WTC11 (cell line): Measurements from ENCODE around the gene USP50. TPM values are rescaled to one million over a fixed set of nuclear protein-coding genes. Genes with fewer than 3 reads are reported as not detected.
A peak's percentile ranks its signal among the peaks of the same experiment; 100 is the strongest.

ENCODE experiments used
- ATAC-seq: fragments of 200-7000 bp; cut with Tn5 transposase; 2 replicates; pipeline ENCODE4 v1.10.0; 2021; ENCODE audit warnings: mild to moderate bottlenecking, moderate library complexity
- CTCF ChIA-PET: fragments of 300-600 bp; sonication (Branson Sonifier 250); formaldehyde crosslinking; loops from one replicate; lab custom pipeline; 2021; ENCODE audit warnings: antibody characterized with exemption; lab: Charles Lee
- POLR2A ChIA-PET: fragments of 350-600 bp; sonication (Branson Sonifier 250); formaldehyde crosslinking; loops from one replicate; lab custom pipeline; 2021; ENCODE audit warnings: antibody characterized with exemption; lab: Charles Lee
- DNase-seq: peaks from one replicate; pipeline ENCODE4 v3.0.0; 2021; ENCODE audit warnings: low spot score
- H3K27ac Mint-ChIP-seq: 2 replicates; pipeline ENCODE4 v1.8.0; 2021; ENCODE audit warnings: mixed read lengths
- H3K27me3 Mint-ChIP-seq: 2 replicates; pipeline ENCODE4 v1.8.0; 2021; ENCODE audit warnings: low read depth, mild to moderate bottlenecking, moderate library complexity, mixed read lengths
- H3K36me3 Mint-ChIP-seq: 2 replicates; pipeline ENCODE4 v1.8.0; 2021; ENCODE audit warnings: mixed read lengths
- H3K4me1 Mint-ChIP-seq: 2 replicates; pipeline ENCODE4 v1.8.0; 2022; ENCODE audit warnings: mixed read lengths
- H3K4me3 Mint-ChIP-seq: 2 replicates; pipeline ENCODE4 v1.8.0; 2021; ENCODE audit warnings: mild to moderate bottlenecking, moderate library complexity, mixed read lengths
- H3K9me3 Mint-ChIP-seq: 2 replicates; pipeline ENCODE4 v1.8.0; 2021; ENCODE audit warnings: mixed read lengths
- AR ChIP-seq: fragments of 250-450 bp; sonication (Bioruptor Pico); IDR thresholded peaks from 2 replicates; pipeline ENCODE4 v1.9.0; 2021; ENCODE audit warnings: mild to moderate bottlenecking
- ARID4B ChIP-seq: sonication (generic); formaldehyde crosslinking; IDR thresholded peaks from 2 replicates; pipeline ENCODE4 v1.8.0; 2023; ENCODE audit warnings: missing genetic modification reagents, mild to moderate bottlenecking, borderline replicate concordance
- E2F5 ChIP-seq: sonication (generic); formaldehyde crosslinking; IDR thresholded peaks from 2 replicates; pipeline ENCODE4 v1.8.1; 2022; ENCODE audit warnings: mild to moderate bottlenecking, moderate library complexity, missing genetic modification reagents
- EMX1 ChIP-seq: fragments of 250-450 bp; sonication (Bioruptor Pico); IDR thresholded peaks from 2 replicates; pipeline ENCODE4 v1.8.0; 2021; ENCODE audit warnings: mild to moderate bottlenecking
- ETV6 ChIP-seq: sonication (generic); formaldehyde crosslinking; IDR thresholded peaks from 2 replicates; pipeline ENCODE4 v1.8.1; 2022; ENCODE audit warnings: mild to moderate bottlenecking, missing genetic modification reagents
- FOXK1 ChIP-seq: sonication (generic); formaldehyde crosslinking; IDR thresholded peaks from 2 replicates; pipeline ENCODE4 v1.8.0; 2022; ENCODE audit warnings: mild to moderate bottlenecking, moderate library complexity, missing genetic modification reagents
- FOXP4 ChIP-seq: sonication (generic); formaldehyde crosslinking; IDR thresholded peaks from 2 replicates; pipeline ENCODE4 v1.8.0; 2022; ENCODE audit warnings: mild to moderate bottlenecking, missing genetic modification reagents
- GABPB1 ChIP-seq: sonication (generic); formaldehyde crosslinking; IDR thresholded peaks from 2 replicates; pipeline ENCODE4 v1.8.1; 2023; ENCODE audit warnings: mild to moderate bottlenecking, missing genetic modification reagents
- JUN ChIP-seq: sonication (generic); formaldehyde crosslinking; IDR thresholded peaks from 2 replicates; pipeline ENCODE4 v1.8.0; 2023; ENCODE audit warnings: mild to moderate bottlenecking, missing genetic modification reagents
- OVOL2 ChIP-seq: fragments of 250-450 bp; sonication (Bioruptor Pico); IDR thresholded peaks from 2 replicates; pipeline ENCODE4 v1.9.0; 2021; ENCODE audit warnings: mild to moderate bottlenecking, borderline replicate concordance
- PREB ChIP-seq: sonication (generic); formaldehyde crosslinking; IDR thresholded peaks from 2 replicates; pipeline ENCODE4 v1.8.1; 2022; ENCODE audit warnings: mild to moderate bottlenecking, missing genetic modification reagents, moderate library complexity, borderline replicate concordance
- PRRX2 ChIP-seq: fragments of 250-450 bp; sonication (Bioruptor Pico); IDR thresholded peaks from 2 replicates; pipeline ENCODE4 v1.8.0; 2021; ENCODE audit warnings: mild to moderate bottlenecking
- SP1 ChIP-seq: sonication (generic); formaldehyde crosslinking; conservative IDR thresholded peaks from 2 replicates; pipeline ENCODE4 v1.8.1; 2022; ENCODE audit warnings: missing genetic modification reagents
- USF1 ChIP-seq: sonication (generic); formaldehyde crosslinking; IDR thresholded peaks from 2 replicates; pipeline ENCODE4 v1.8.0; 2022; ENCODE audit warnings: mild to moderate bottlenecking, missing genetic modification reagents
- ZBTB21 ChIP-seq: sonication (generic); formaldehyde crosslinking; IDR thresholded peaks from 2 replicates; pipeline ENCODE4 v1.8.1; 2023; ENCODE audit warnings: mild to moderate bottlenecking, missing genetic modification reagents, borderline replicate concordance
- ZNF416 ChIP-seq: fragments of 250-450 bp; sonication (Bioruptor Pico); IDR thresholded peaks from 2 replicates; pipeline ENCODE4 v1.9.0; 2021; ENCODE audit warnings: mild to moderate bottlenecking, inconsistent platforms
- ZNF512 ChIP-seq: sonication (generic); formaldehyde crosslinking; IDR thresholded peaks from 2 replicates; pipeline ENCODE4 v1.8.1; 2022; ENCODE audit warnings: missing genetic modification reagents, borderline replicate concordance
- total RNA-seq: library from RNA; stranded (reverse); gene quantifications from 3 replicates; pipeline ENCODE4 v1.2.3, GENCODE V29; 2021

USP50 gene
- total RNA-seq, 1 experiment from 2014 or later: not detected

GRCh38 chr15:50458348-50459112 lies 87.9 kb downstream of the USP50 start:
- CTCF ChIA-PET: no interaction called here
- Mint-ChIP-seq H3K27me3 (no peaks in the 10 kb centered on the region), H3K27ac (peak overlapping the region; percentile 82; the same call in 1 of the 2 replicates)
- DNase-seq: no peak
- ATAC-seq: no peak
- no peak for TF ChIP-seq E2F5 (CRISPR knock-in tag)
- no peak for TF ChIP-seq PRRX2
- no peak for TF ChIP-seq FOXK1 (CRISPR knock-in tag)
- TF ChIP-seq ZNF416 (CRISPR knock-in tag): no peak
- no peak for TF ChIP-seq ARID4B
- TF ChIP-seq ETV6: no peak
- TF ChIP-seq JUN (CRISPR knock-in tag): no peak
- TF ChIP-seq EMX1: no peak
- TF ChIP-seq PREB: no peak
- TF ChIP-seq GABPB1 (CRISPR knock-in tag): no peak
- no peak for TF ChIP-seq AR
- TF ChIP-seq USF1: no peak
- TF ChIP-seq ZNF512 (CRISPR knock-in tag): no peak
- no peak for TF ChIP-seq ZBTB21
- TF ChIP-seq SP1 (CRISPR knock-in tag): no peak
- TF ChIP-seq FOXP4 (CRISPR knock-in tag): no peak
- TF ChIP-seq OVOL2: no peak
- TF ChIP-seq, all 79 proteins: peak for 0
- Mint-ChIP-seq H3K4me1 (peaks cover 11% of the 10 kb centered on the region), H3K9me3 (no peaks in the 10 kb centered on the region), H3K36me3 (peaks cover 46% of the 10 kb centered on the region), H3K4me3 (no peak overlapping the region)
- POLR2A ChIA-PET: interaction anchor here (0.6 kb wide), 1 partner anchor 67 kb away, joined by 3 read pairs; no protein-coding TSS in a partner anchor
